WTC11 (cell line): Measurements from ENCODE around the gene ATXN10. TPM values are rescaled to one million over a fixed set of nuclear protein-coding genes. Genes with fewer than 3 reads are reported as not detected.

Experiments
- ATAC-seq: fragments of 200-7000 bp; cut with Tn5 transposase; 2 replicates; pipeline ENCODE4 v1.10.0; 2021; ENCODE audit warnings: mild to moderate bottlenecking, moderate library complexity
- CTCF ChIA-PET: fragments of 300-600 bp; sonication (Branson Sonifier 250); formaldehyde crosslinking; loops from one replicate; lab custom pipeline; 2021; ENCODE audit warnings: antibody characterized with exemption; lab: Charles Lee
- POLR2A ChIA-PET: fragments of 350-600 bp; sonication (Branson Sonifier 250); formaldehyde crosslinking; loops from one replicate; lab custom pipeline; 2021; ENCODE audit warnings: antibody characterized with exemption; lab: Charles Lee
- DNase-seq: peaks from one replicate; pipeline ENCODE4 v3.0.0; 2021; ENCODE audit warnings: low spot score
- H3K27ac Mint-ChIP-seq: 2 replicates; pipeline ENCODE4 v1.8.0; 2021; ENCODE audit warnings: mixed read lengths
- H3K27me3 Mint-ChIP-seq: 2 replicates; pipeline ENCODE4 v1.8.0; 2021; ENCODE audit warnings: low read depth, mild to moderate bottlenecking, moderate library complexity, mixed read lengths
- H3K36me3 Mint-ChIP-seq: 2 replicates; pipeline ENCODE4 v1.8.0; 2021; ENCODE audit warnings: mixed read lengths
- H3K4me1 Mint-ChIP-seq: 2 replicates; pipeline ENCODE4 v1.8.0; 2022; ENCODE audit warnings: mixed read lengths
- H3K4me3 Mint-ChIP-seq: 2 replicates; pipeline ENCODE4 v1.8.0; 2021; ENCODE audit warnings: mild to moderate bottlenecking, moderate library complexity, mixed read lengths
- H3K9me3 Mint-ChIP-seq: 2 replicates; pipeline ENCODE4 v1.8.0; 2021; ENCODE audit warnings: mixed read lengths
- ARID4B ChIP-seq: sonication (generic); formaldehyde crosslinking; IDR thresholded peaks from 2 replicates; pipeline ENCODE4 v1.8.0; 2023; ENCODE audit warnings: missing genetic modification reagents, mild to moderate bottlenecking, borderline replicate concordance
- CREB1 ChIP-seq: sonication (generic); formaldehyde crosslinking; IDR thresholded peaks from 2 replicates; pipeline ENCODE4 v1.8.0; 2023; ENCODE audit warnings: mild to moderate bottlenecking, missing genetic modification reagents
- E2F5 ChIP-seq: sonication (generic); formaldehyde crosslinking; IDR thresholded peaks from 2 replicates; pipeline ENCODE4 v1.8.1; 2022; ENCODE audit warnings: mild to moderate bottlenecking, moderate library complexity, missing genetic modification reagents
- ESRRA ChIP-seq: sonication (generic); formaldehyde crosslinking; IDR thresholded peaks from 2 replicates; pipeline ENCODE4 v1.8.1; 2022; ENCODE audit warnings: mild to moderate bottlenecking, missing genetic modification reagents, borderline replicate concordance
- FOXP4 ChIP-seq: sonication (generic); formaldehyde crosslinking; IDR thresholded peaks from 2 replicates; pipeline ENCODE4 v1.8.0; 2022; ENCODE audit warnings: mild to moderate bottlenecking, missing genetic modification reagents
- HMGXB4 ChIP-seq: sonication (generic); formaldehyde crosslinking; IDR thresholded peaks from 2 replicates; pipeline ENCODE4 v1.8.1; 2023; ENCODE audit warnings: mild to moderate bottlenecking, moderate library complexity, missing genetic modification reagents
- IRF1 ChIP-seq: sonication (generic); formaldehyde crosslinking; IDR thresholded peaks from 2 replicates; pipeline ENCODE4 v1.8.0; 2023; ENCODE audit warnings: missing genetic modification reagents
- JAZF1 ChIP-seq: fragments of 250-450 bp; sonication (Bioruptor Pico); IDR thresholded peaks from 2 replicates; pipeline ENCODE4 v1.9.0; 2021; ENCODE audit warnings: moderate library complexity, mild to moderate bottlenecking, inconsistent platforms
- JUN ChIP-seq: sonication (generic); formaldehyde crosslinking; IDR thresholded peaks from 2 replicates; pipeline ENCODE4 v1.8.0; 2023; ENCODE audit warnings: mild to moderate bottlenecking, missing genetic modification reagents
- NFATC4 ChIP-seq: fragments of 250-450 bp; sonication (Bioruptor Pico); IDR thresholded peaks from 2 replicates; pipeline ENCODE4 v1.9.0; 2021; ENCODE audit warnings: mild to moderate bottlenecking
- RORB ChIP-seq: fragments of 250-450 bp; sonication (Bioruptor Pico); IDR thresholded peaks from 2 replicates; pipeline ENCODE4 v1.9.0; 2021; ENCODE audit warnings: mild to moderate bottlenecking
- TEAD1 ChIP-seq: sonication (generic); formaldehyde crosslinking; IDR thresholded peaks from 2 replicates; pipeline ENCODE4 v1.8.0; 2022; ENCODE audit warnings: mild to moderate bottlenecking, missing genetic modification reagents
- TEAD4 ChIP-seq: sonication (generic); formaldehyde crosslinking; IDR thresholded peaks from 2 replicates; pipeline ENCODE4 v1.8.0; 2022; ENCODE audit warnings: mild to moderate bottlenecking, missing genetic modification reagents
- ZNF396 ChIP-seq: fragments of 250-450 bp; sonication (Bioruptor Pico); IDR thresholded peaks from 2 replicates; pipeline ENCODE4 v1.8.0; 2021; ENCODE audit warnings: mild to moderate bottlenecking, moderate library complexity, borderline replicate concordance
- ZNF512 ChIP-seq: sonication (generic); formaldehyde crosslinking; IDR thresholded peaks from 2 replicates; pipeline ENCODE4 v1.8.1; 2022; ENCODE audit warnings: missing genetic modification reagents, borderline replicate concordance
- total RNA-seq: library from RNA; stranded (reverse); gene quantifications from 3 replicates; pipeline ENCODE4 v1.2.3, GENCODE V29; 2021

The ATXN10 gene
- total RNA-seq, 1 experiment from 2014 or later, result 185 TPM

GRCh38 chr22:45867118-45867905, 195.7 kb downstream of the ATXN10 start:
- Mint-ChIP-seq H3K27me3 (peaks cover 72% of the 10 kb centered on the region), H3K27ac (no peak overlapping the region)
- 0 out of 2 replicates have a peak, but pooled peaks have one; percentile 55 for TF ChIP-seq ARID4B (CRISPR knock-in tag)
- TF ChIP-seq ESRRA (CRISPR knock-in tag), result no peak
- no peak for TF ChIP-seq IRF1
- TF ChIP-seq HMGXB4, result peak; percentile 53; the same call in 1 of the 2 replicates
- peak; percentile 32; the same call in 1 of the 2 replicates for TF ChIP-seq JUN
- TF ChIP-seq TEAD4 (CRISPR knock-in tag), result 0 out of 2 replicates have a peak, but pooled peaks have one; percentile 30
- TF ChIP-seq FOXP4 (CRISPR knock-in tag), result no peak
- TF ChIP-seq RORB (CRISPR knock-in tag), result no peak
- TF ChIP-seq TEAD1, result 0 out of 2 replicates have a peak, but pooled peaks have one; percentile 21
- TF ChIP-seq E2F5 (CRISPR knock-in tag), result no peak
- TF ChIP-seq, all 79 proteins: peak for 5
- peaks cover 21% of the 10 kb centered on the region for H3K4me1 Mint-ChIP-seq
- H3K36me3 Mint-ChIP-seq, result no peaks in the 10 kb centered on the region
- peak overlapping the region; percentile 59 for H3K4me3 Mint-ChIP-seq
- ATAC-seq (peak; percentile 70), DNase-seq (peak; percentile 53)
- CTCF ChIA-PET, result interaction anchor here (0.6 to 7.3 kb wide), 21 partner anchors 11 to 293 kb away, joined by 3 to 69 read pairs (median 4); partner anchors contain the start of gene ATXN10
- H3K9me3 Mint-ChIP-seq, result no peaks in the 10 kb centered on the region
- POLR2A ChIA-PET, result interaction anchor here (1.2 kb wide), 1 partner anchor 11 kb away, joined by 3 read pairs; no protein-coding TSS in a partner anchor

- peak overlapping the region; percentile 59 for H3K4me3 Mint-ChIP-seq
- H3K27ac Mint-ChIP-seq, result no peak overlapping the region; the same call in 1 of the 2 replicates
- ChIA-PET CTCF (interaction anchor here (0.7 to 7.3 kb wide), 11 partner anchors 10 to 294 kb away, joined by 3 to 69 read pairs (median 8); no protein-coding TSS in a partner anchor), POLR2A (interaction anchor here (1.2 kb wide), 1 partner anchor 10 kb away, joined by 3 read pairs; no protein-coding TSS in a partner anchor)
- no peak for DNase-seq
- peaks cover 70% of the 10 kb centered on the region for H3K27me3 Mint-ChIP-seq
- peaks cover 21% of the 10 kb centered on the region for H3K4me1 Mint-ChIP-seq
- no peak for ATAC-seq
- TF ChIP-seq HMGXB4, result no peak
- TF ChIP-seq E2F5 (CRISPR knock-in tag), result no peak
- TF ChIP-seq TEAD4 (CRISPR knock-in tag), result no peak
- TF ChIP-seq ZNF396 (CRISPR knock-in tag), result no peak
- TF ChIP-seq CREB1 (CRISPR knock-in tag), result no peak
- no peak for TF ChIP-seq ZNF512 (CRISPR knock-in tag)
- TF ChIP-seq NFATC4 (CRISPR knock-in tag), result no peak
- no peak for TF ChIP-seq JAZF1 (CRISPR knock-in tag)
- no peaks in the 10 kb centered on the region for H3K36me3 Mint-ChIP-seq
- peaks cover 6% of the 10 kb centered on the region for H3K9me3 Mint-ChIP-seq
Observed at GRCh38 chr22:45867906-45868555, 196.4 kb downstream of the ATXN10 start.
